T-cell (primary cell): ENCODE data around the gene MIGA2. TPM values are rescaled to one million over a fixed set of nuclear protein-coding genes. Genes with fewer than 3 reads are reported as not detected.
A peak's percentile ranks its signal among the peaks of the same experiment; 100 is the strongest.

Experiments used
- ATAC-seq, 4 experiments: fragments of 200-7000 bp in 3 of 4; fragments of 150-1000 bp in 1 of 4; cut with Tn5 transposase; replicated peaks in 1 of 4; 1 replicate in 3 of 4; 2 replicates in 1 of 4; pipeline ENCODE4 v1.10.0; 2021; ENCODE audit warnings: moderate library complexity in 3 of 4, mild to moderate bottlenecking in 2 of 4, moderate number of reproducible peaks in 1 of 4
- CTCF ChIA-PET, 2 donors: fragments of 300-600 bp; sonication (Branson Sonifier 250); formaldehyde crosslinking; loops; one replicate each; lab custom pipeline; 2022; ENCODE audit warnings: antibody characterized with exemption in 2 of 2; lab: Charles Lee
- POLR2A ChIA-PET, 2 donors: fragments of 300-600 bp; sonication (Branson Sonifier 250); formaldehyde crosslinking; loops; one replicate each; lab custom pipeline; 2022; ENCODE audit warnings: antibody characterized with exemption in 2 of 2; lab: Charles Lee
- DNase-seq, 35 experiments: peaks; one replicate each; pipeline versions ENCODE4 v3.0.0 to v3.0.0-alpha.2; 2013 to 2023
- H3K27ac ChIP-seq: one replicate; pipeline ENCODE4 v1.5.1; 2013; ENCODE audit warnings: low read length
- H3K27me3 ChIP-seq, 2 experiments: replicated peaks in 1 of 2; 1 replicate in 1 of 2; 2 replicates in 1 of 2; pipeline versions ENCODE4 v1.6.1 to v1.7.0; 2013; ENCODE audit warnings: low read length in 1 of 2, mixed read lengths in 1 of 2; ENCODE audit not compliant: control insufficient read depth in 2 of 2, insufficient read depth in 2 of 2; ENCODE audit errors: extremely low read depth in 1 of 2
- H3K36me3 ChIP-seq, 2 donors: 1 replicate in 1 of 2; 2 replicates in 1 of 2; pipeline versions ENCODE4 v1.6.1 to v1.7.0; 2013; ENCODE audit warnings: low read length in 1 of 2; ENCODE audit not compliant: control insufficient read depth in 2 of 2, insufficient read depth in 1 of 2; ENCODE audit errors: extremely low read depth in 1 of 2
- H3K4me1 ChIP-seq, 2 experiments: 1 replicate in 1 of 2; 2 replicates in 1 of 2; pipeline versions ENCODE4 v1.6.1 to v1.7.0; 2013; ENCODE audit warnings: low read length in 2 of 2, mixed read lengths in 1 of 2; ENCODE audit not compliant: insufficient read depth in 2 of 2, control insufficient read depth in 1 of 2; ENCODE audit errors: extremely low read depth in 1 of 2
- H3K4me3 ChIP-seq, 2 donors: 1 replicate in 1 of 2; 2 replicates in 1 of 2; pipeline versions ENCODE4 v1.5.1 to v1.7.0; 2013; ENCODE audit warnings: mild to moderate bottlenecking in 2 of 2, low read length in 1 of 2, moderate library complexity in 1 of 2; ENCODE audit not compliant: control insufficient read depth in 1 of 2; ENCODE audit errors: extremely low read depth in 1 of 2
- H3K9me3 ChIP-seq: 2 replicates; pipeline ENCODE4 v1.7.0; 2013
- H3K27ac Mint-ChIP-seq, 2 donors: one replicate each; pipeline ENCODE4 v1.8.0; 2020 to 2021; ENCODE audit warnings: mild to moderate bottlenecking in 2 of 2, mixed read lengths in 2 of 2
- H3K27me3 Mint-ChIP-seq, 2 donors: one replicate each; pipeline ENCODE4 v1.8.0; 2021 to 2022; ENCODE audit warnings: mixed read lengths in 2 of 2
- H3K36me3 Mint-ChIP-seq: one replicate; pipeline ENCODE4 v1.8.0; 2021; ENCODE audit warnings: mixed read lengths
- H3K4me1 Mint-ChIP-seq, 3 donors: one replicate each; pipeline ENCODE4 v1.8.0; 2020 to 2022; ENCODE audit warnings: mixed read lengths in 3 of 3, mild to moderate bottlenecking in 1 of 3
- H3K4me3 Mint-ChIP-seq, 3 donors: one replicate each; pipeline ENCODE4 v1.8.0; 2020 to 2022; ENCODE audit warnings: mild to moderate bottlenecking in 3 of 3, mixed read lengths in 3 of 3, moderate library complexity in 3 of 3
- H3K9me3 Mint-ChIP-seq, 3 donors: one replicate each; pipeline ENCODE4 v1.8.0; 2020 to 2022; ENCODE audit warnings: mixed read lengths in 3 of 3
- WGBS: methylation state at CpG from one replicate; pipeline ENCODE4 v1.1.5; 2013; ENCODE audit warnings: missing lambda C conversion rate; ENCODE audit not compliant: insufficient coverage; 5-methylcytosine and 5-hydroxymethylcytosine counted together
- total RNA-seq, 35 experiments: library from RNA in 6 of 35; stranded (reverse) in 6 of 35; fragments of 120-200 nt in 1 of 35; gene quantifications; one replicate each; pipeline versions ENCODE4 v1.2.1 to v1.2.4 and lab custom pipeline; 2013 to 2026

The MIGA2 gene
- total RNA-seq, 5 donors from 2014 or later (not counting 1 experiment from before 2014, with no cell fraction given): 60.8 to 95.7 (median 83.4) TPM

DNA sequence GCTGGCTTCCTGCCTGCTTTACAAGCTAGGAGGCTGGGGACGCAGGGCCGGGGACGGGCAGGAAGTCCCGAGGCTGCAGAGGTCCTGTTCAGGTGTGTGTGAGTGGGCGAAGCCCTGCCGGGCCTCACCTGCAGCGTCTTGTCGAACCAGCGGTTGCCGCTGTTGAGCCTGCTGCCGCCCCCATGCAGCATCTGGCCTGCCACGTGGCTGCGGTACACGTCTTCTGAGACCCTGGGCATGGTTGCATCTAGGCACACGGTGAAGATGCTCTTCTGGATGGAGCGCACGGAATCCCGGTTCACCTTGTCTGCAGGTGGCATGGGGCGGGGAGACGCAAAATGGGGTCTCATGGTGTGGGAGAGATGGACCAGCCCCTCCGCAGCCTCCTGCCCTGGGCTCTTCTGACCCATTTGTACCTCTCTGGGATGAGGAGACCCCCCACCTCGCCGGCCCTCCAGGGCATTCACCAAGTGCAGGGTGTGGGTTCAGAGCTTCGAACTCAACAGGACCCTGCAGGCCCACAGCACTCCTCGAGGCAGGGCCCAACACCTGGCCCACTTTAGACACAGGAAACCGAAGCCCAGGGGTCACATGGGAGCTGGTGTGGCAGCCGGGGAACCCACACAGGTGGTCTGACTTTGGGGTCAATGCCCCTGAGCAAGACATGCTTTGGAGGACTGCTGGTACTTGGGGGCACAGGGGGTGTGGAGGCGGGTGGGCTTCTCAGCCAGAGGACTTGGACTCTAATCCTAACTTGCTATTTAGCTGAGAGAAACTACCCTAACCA is 64.2 kb downstream of the MIGA2 start:
- no peak overlapping the region for H3K4me3 Mint-ChIP-seq
- Histone ChIP-seq H3K27me3 (no peaks in the 10 kb centered on the region), H3K4me3 (no peak overlapping the region), H3K27ac (no peak overlapping the region), H3K9me3 (no peaks in the 10 kb centered on the region), H3K4me1 (no peaks in the 10 kb centered on the region), H3K36me3 (no peaks in the 10 kb centered on the region)
- 86% methylated on average over 26 of the region's 28 CpGs for whole genome bisulfite sequencing
- no peak overlapping the region for H3K27ac Mint-ChIP-seq
- no peaks in the 10 kb centered on the region for H3K4me1 Mint-ChIP-seq
- peaks cover 2% of the 10 kb centered on the region for H3K36me3 Mint-ChIP-seq
- ChIA-PET CTCF (no interaction called here), POLR2A (no interaction called here)
- H3K27me3 Mint-ChIP-seq: no peaks in the 10 kb centered on the region
- ATAC-seq (no peak), DNase-seq (no peak)
- H3K9me3 Mint-ChIP-seq: no peaks in the 10 kb centered on the region

DNA sequence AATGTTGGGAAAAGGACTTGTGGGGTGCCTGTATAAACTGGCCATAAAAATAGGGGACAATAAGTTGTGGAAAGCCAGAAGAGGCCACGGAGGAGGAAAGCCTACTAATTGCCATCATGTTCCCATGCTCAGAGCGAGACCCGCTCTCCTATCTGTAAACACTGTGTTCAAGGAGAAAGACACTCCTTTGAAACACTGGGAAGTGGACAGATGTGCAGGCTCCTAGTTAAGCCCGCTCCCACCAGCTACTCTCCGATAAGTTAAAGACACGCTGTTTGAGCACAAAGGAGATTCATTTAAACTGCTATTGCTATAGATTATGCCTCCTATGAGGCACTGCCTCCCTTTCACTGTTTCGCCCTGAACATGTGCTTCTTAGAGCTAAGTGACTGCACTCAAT is 64.9 kb downstream of the MIGA2 start:
- ChIA-PET CTCF (no interaction called here), POLR2A (no interaction called here)
- Mint-ChIP-seq H3K27ac (no peak overlapping the region), H3K4me3 (no peak overlapping the region), H3K9me3 (no peaks in the 10 kb centered on the region), H3K27me3 (no peaks in the 10 kb centered on the region), H3K4me1 (no peaks in the 10 kb centered on the region), H3K36me3 (peaks cover 2% of the 10 kb centered on the region)
- ATAC-seq: no peak
- H3K4me1 ChIP-seq: no peaks in the 10 kb centered on the region
- no peak overlapping the region for H3K4me3 ChIP-seq
- DNase-seq: no peak
- whole genome bisulfite sequencing: 95% methylated on average over 6 of the region's 7 CpGs
- H3K27me3 ChIP-seq: no peaks in the 10 kb centered on the region
- H3K36me3 ChIP-seq: no peaks in the 10 kb centered on the region
- no peak overlapping the region for H3K27ac ChIP-seq
- no peaks in the 10 kb centered on the region for H3K9me3 ChIP-seq

DNA sequence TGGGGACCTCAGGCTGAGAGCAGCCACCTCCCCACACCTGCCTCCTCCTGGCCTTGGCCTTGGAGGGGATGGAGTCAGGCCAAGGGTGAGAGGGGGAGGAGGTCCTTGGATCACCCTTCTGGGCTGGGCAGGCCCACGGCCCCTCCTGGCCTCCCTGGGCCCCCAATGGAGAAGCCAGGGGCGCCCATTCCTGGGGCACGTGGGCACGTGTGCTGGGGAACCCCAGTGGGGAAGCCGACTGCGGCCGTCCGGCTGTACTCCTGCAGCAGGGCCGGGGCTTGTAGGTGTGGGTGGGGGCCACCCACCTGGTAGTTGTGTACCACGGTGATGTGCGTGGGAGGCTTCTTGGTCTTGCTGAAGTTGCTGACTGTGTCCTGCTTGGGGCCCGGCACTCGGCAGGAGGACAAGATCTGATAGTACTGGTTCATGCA is 65.7 kb downstream of the MIGA2 start:
- Mint-ChIP-seq H3K4me1 (no peaks in the 10 kb centered on the region), H3K9me3 (no peaks in the 10 kb centered on the region), H3K4me3 (no peak overlapping the region), H3K27me3 (no peaks in the 10 kb centered on the region), H3K36me3 (no peaks in the 10 kb centered on the region), H3K27ac (no peak overlapping the region)
- DNase-seq: no peak
- POLR2A ChIA-PET: no interaction called here
- no peaks in the 10 kb centered on the region for H3K9me3 ChIP-seq
- no peaks in the 10 kb centered on the region for H3K27me3 ChIP-seq
- no peak overlapping the region for H3K4me3 ChIP-seq
- no peak for ATAC-seq
- CTCF ChIA-PET: no interaction called here
- no peaks in the 10 kb centered on the region for H3K4me1 ChIP-seq
- H3K27ac ChIP-seq: no peak overlapping the region
- no peaks in the 10 kb centered on the region for H3K36me3 ChIP-seq
- 84% methylated on average over 13 of the region's 13 CpGs for WGBS

DNA sequence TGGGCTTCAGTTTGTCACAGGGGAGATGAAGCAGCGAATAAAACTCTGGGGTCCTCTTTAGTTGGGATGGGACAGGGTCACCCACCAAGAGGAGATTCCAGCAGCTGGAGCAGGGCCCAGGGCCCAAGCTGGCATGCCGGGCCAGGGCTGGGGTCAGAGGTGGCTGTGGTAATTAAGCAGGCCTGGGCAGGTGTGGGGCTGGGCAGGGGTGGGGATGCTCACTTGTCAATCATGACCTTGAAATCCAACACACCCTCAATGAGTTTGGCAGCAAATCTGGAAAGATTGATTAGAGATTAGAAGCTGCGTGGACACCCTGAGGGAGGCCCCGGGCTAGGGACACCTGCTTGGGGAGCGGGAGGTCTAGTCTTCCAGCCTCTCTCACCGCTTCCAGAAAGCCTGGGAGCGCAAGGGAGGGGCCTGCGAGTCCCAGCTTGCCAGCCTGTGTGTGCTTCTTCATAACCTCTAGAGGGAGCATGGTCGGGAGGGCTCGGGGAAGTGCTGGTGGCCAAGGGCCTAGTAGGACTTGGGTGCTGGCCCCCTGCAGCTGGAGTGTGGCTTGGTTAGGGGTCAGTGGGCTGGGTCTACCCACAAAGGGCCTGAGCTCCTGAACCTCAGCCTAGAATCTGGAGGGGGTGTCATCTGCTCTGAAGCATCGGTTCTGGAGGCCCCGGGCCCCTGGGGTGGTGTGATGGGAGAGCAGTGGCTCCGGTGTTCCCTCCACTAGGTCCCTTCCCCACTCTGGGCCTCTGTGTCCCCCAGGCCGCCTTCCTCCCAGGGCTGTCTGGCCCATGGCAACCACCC is 66.6 kb downstream of the MIGA2 start:
- Histone ChIP-seq H3K9me3 (no peaks in the 10 kb centered on the region), H3K36me3 (no peaks in the 10 kb centered on the region), H3K4me3 (no peak overlapping the region), H3K4me1 (no peaks in the 10 kb centered on the region), H3K27me3 (no peaks in the 10 kb centered on the region), H3K27ac (no peak overlapping the region)
- H3K9me3 Mint-ChIP-seq: no peaks in the 10 kb centered on the region
- CTCF ChIA-PET: interaction anchor here (0.6 to 0.7 kb wide), 2 partner anchors 1346 to 1528 kb away, joined by 3 read pairs; no protein-coding TSS in a partner anchor
- POLR2A ChIA-PET: no interaction called here
- WGBS: 78% methylated on average over 9 of the region's 14 CpGs
- DNase-seq: peak in 1 of 35 experiments; percentile 9
- peaks cover 3% of the 10 kb centered on the region for H3K36me3 Mint-ChIP-seq
- peak in 2 of 4 experiments; percentile 36 to 45 for ATAC-seq
- no peak overlapping the region for H3K4me3 Mint-ChIP-seq
- H3K27me3 Mint-ChIP-seq: no peaks in the 10 kb centered on the region
- H3K4me1 Mint-ChIP-seq: no peaks in the 10 kb centered on the region
- no peak overlapping the region for H3K27ac Mint-ChIP-seq

DNA sequence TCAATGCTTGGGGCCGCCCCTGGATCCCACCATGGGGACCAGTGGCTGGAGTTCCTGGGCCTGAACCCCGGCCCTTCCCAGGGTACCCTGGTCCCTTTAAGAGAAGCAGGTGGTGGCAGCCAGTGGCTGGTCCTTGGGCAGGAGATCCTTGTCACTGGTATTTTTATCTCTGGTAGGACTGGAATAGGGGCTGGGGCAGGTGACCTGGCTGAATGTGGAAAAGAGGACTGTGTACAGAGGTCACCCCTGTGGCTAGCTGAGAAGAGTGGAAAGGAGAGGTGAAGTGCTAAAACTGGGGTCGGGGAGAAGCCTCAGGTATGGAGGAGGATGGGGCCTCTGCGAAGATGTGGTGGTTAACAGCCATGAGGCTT is 67.2 kb downstream of the MIGA2 start:
- CTCF ChIA-PET: interaction anchor here in 1 of 2 donors (0.7 kb wide), 1 partner anchor 1528 kb away, joined by 3 read pairs; no protein-coding TSS in a partner anchor
- POLR2A ChIA-PET: no interaction called here
- ATAC-seq (no peak), DNase-seq (no peak)
- no peaks in the 10 kb centered on the region for H3K27me3 Mint-ChIP-seq
- peaks cover 3% of the 10 kb centered on the region for H3K36me3 Mint-ChIP-seq
- H3K27ac Mint-ChIP-seq: peak overlapping the region in 1 of 2 donors; percentile 34
- H3K9me3 ChIP-seq: no peaks in the 10 kb centered on the region
- H3K27me3 ChIP-seq: no peaks in the 10 kb centered on the region
- H3K4me3 ChIP-seq: no peak overlapping the region
- H3K36me3 ChIP-seq: no peaks in the 10 kb centered on the region
- no peaks in the 10 kb centered on the region for H3K4me1 ChIP-seq
- H3K4me3 Mint-ChIP-seq: no peak overlapping the region
- peaks cover 0 to under 1% (median 0%) of the 10 kb centered on the region in 3 donors for H3K4me1 Mint-ChIP-seq
- no peaks in the 10 kb centered on the region for H3K9me3 Mint-ChIP-seq
- WGBS: 83% methylated on average over 3 of the region's 4 CpGs
- H3K27ac ChIP-seq: no peak overlapping the region

DNA sequence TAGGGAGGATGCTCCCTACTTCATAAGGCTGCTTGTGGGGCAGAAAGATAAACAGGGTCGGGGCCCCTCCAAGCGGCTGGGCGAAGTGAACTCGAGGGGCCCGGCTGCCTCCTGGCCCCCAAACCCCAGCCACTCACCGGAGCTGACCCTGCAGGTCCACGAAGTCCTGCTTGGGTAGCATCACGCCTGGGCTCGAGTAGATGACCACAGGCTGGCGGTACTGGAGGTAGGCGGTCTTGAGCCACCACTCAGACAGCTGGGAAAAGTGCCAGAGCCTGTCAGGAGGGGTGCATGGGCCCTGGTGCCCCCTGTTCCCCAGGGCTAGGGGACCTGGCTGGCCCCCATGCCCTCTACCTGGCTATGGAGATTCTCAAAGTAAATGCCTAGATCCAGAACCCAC is 67.6 kb downstream of the MIGA2 start:
- CTCF ChIA-PET: interaction anchor here in 1 of 2 donors (0.7 kb wide), 1 partner anchor 1529 kb away, joined by 3 read pairs; no protein-coding TSS in a partner anchor
- no peak overlapping the region for H3K4me3 Mint-ChIP-seq
- POLR2A ChIA-PET: no interaction called here
- WGBS: 89% methylated on average over 11 of the region's 11 CpGs
- Histone ChIP-seq H3K27me3 (no peaks in the 10 kb centered on the region), H3K4me3 (no peak overlapping the region), H3K4me1 (peaks cover 0 to under 1% of the 10 kb centered on the region in 2 experiments), H3K9me3 (no peaks in the 10 kb centered on the region), H3K36me3 (no peaks in the 10 kb centered on the region), H3K27ac (no peak overlapping the region)
- peaks cover 2 to 4% (median 2%) of the 10 kb centered on the region in 3 donors for H3K4me1 Mint-ChIP-seq
- no peak overlapping the region for H3K27ac Mint-ChIP-seq
- H3K36me3 Mint-ChIP-seq: peaks cover 3% of the 10 kb centered on the region
- H3K27me3 Mint-ChIP-seq: no peaks in the 10 kb centered on the region
- ATAC-seq (no peak), DNase-seq (no peak)
- no peaks in the 10 kb centered on the region for H3K9me3 Mint-ChIP-seq
